Glomerular visceral epithelial cell (primary cell): Measurements from ENCODE around the gene XRN1.
"Not testable (repeated sequence)": the region's sequence is repeated elsewhere in the genome, so short reads cannot be mapped to it uniquely, and the experiment has no call there.

ENCODE experiments used
- DNase-seq: peaks from one replicate; pipeline ENCODE4 v3.0.0-alpha.2; 2016; ENCODE audit errors: extremely low spot score

The XRN1 gene

DNA sequence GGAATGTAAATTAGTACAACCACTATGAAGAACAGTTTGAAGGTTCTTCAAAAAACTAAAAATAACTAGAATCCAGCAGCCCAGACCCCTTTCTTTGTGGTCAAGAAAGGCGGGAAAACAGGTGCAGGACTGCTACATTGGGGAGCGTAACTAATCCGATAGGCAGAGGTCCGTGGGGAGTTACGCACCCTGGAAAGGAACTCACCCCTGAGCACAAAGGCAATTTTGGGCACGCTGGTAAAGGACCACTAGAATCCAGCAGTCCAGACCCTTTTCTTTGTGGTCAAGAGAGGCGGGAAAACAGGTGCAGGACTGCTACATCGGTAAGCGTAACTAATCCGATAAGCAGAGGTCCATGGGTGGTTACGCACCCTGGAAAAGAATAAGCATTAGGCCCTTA lies 9.7 kb downstream of the XRN1 start:
- DNase-seq: not testable (repeated sequence)

DNA sequence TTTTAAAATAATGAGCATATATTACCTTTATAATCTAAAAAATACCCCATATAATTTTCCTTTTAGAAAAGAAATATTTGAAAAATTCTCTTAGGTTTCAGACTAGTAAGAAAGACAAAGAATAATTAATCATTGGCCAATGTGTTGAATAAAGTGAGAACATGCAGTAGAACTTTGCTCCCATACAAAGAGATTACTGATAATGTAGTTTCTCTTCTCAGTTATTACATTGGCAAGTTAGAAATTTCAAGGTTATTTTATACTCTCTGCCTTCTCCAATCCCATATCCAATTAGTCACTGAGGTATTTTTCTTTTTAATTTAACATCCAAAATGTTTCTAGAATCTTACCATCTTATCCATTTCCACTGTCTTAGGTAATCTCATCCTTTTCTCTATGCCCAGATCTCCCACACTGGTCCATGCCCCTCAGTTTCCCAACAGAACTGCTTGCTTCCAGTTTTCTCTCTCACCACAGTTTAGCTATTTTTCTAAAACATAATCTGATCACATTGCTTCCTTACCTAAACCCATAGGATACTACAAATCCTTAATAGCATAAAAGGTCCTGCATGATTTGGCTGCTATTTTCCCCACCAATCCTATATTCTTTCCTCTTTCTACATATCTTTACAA lies 10.8 kb downstream of the XRN1 start:
- no peak for DNase-seq

DNA sequence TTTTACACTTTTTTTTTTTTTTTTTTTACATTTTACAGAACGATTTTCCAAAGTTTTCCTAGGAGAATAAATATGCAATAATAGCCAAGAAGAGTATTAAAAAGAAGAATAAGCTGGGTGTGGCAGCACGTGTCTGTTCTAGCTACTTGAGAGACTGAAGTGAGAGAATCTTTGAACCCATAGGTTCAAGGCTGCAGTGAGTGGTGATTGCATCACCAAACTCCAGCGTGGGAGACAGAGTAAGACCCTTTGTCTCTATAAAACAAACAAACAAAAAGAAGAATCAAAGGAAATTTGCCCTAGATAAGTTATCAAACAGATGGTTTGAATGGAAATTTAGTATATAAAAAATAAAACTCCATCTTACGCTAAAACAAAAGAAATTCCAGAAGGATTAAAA lies 13.3 kb downstream of the XRN1 start:
- DNase-seq: no peak

DNA sequence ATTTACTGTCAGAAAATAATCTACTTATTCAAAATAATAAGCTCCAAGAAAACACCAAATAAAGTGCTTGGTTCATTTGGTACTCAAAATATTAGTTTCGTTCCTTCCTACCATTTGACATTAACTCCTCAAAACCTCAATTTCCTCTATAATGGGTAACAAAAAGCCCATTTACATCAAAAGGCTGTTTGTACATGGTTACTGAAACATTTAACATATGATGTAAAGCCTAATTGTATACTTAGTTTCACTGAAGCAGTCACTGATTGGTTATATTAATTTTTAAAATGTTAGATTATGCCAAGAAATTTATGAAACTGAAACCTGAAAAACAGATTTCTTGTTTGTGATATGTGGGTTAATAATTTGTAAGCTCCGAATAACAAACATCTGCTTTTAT lies 14.7 kb downstream of the XRN1 start:
- no peak for DNase-seq

DNA sequence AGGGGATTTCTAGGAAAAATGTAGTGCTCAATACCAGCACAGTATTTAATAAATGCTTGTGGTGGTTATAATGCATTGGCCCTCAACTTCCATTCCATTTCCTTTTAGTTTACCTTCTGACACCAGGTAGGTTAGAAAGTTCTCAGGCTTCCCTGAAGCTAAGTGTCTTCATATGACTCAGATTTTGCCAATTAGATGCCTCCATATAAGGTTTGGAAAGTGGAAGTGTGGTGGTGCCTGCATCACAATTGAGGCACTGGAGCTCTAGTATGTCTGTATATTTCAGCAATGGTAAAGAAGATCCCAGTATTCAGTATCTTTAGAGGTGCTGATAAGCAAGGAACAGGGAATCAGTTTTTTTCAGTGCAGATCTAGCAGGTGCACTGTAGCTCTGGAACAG lies 18.3 kb downstream of the XRN1 start:
- no peak for DNase-seq

DNA sequence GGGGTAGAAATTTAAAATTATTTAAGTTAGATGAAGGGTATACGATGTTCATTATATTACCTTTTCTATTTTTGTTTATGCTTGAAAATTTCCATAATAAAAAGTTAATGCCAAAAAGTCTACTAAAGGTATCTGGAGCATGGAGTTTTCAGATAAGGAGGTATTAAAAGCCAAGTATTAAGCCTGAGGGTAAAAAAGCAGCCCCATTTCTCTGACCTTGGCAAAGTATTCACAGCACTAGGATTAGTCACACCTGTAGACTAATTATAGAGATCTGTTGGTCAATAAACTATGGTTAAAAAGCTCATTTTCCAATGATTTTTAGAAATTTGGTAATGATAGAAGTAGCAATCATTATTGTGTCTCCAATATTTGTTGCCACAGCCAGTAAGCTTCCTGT lies 23.1 kb downstream of the XRN1 start:
- no peak for DNase-seq

DNA sequence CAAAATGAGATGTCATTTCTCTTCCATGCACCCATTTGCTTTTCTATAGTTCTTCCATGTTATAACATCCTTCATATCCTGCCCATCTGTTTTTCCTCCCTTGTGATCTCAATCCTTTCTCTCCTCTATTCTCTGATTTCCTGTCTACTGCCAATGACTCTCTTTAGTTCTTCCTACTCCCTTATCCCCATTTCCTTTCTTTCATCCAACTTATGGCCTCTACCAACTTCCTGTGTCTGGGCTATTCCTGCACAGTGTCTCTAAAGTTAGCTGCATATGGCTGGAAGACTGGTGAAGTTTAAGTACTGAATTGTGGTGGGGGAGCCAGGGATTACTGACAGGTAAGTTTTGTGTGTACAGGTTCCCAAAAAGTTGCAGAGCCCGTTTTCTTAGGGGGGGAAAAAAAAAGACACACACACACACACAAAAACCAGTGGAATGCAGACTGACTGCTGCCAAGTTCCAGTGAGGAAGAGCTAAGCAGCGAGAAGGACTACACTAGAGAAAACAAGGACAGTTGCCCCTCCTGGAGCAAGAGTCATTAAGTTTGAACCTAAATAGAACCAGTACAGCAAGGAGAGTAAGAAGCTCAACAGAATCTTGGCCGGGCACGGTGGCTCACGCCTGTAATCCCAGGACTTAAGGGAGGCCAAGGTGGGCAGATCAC lies 28.8 kb downstream of the XRN1 start:
- no peak for DNase-seq

DNA sequence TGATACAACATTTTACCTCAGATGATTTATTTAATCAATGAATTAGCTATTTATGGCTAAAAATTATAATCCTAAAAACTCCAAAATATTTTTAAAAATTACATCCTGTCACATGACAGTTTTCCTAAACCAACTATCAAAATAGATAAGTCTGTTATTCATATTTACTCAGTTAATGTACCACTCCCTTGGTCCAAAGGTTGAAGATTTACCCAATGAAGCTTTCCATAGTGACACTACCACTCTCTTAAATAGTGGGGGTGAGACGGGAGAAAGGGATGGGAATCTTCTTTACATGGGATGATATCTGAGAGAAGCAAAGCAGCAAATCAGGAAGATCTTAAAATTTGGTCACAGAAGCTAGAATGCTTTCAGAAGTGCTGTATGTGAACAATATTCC lies 30.5 kb downstream of the XRN1 start:
- DNase-seq: no peak

DNA sequence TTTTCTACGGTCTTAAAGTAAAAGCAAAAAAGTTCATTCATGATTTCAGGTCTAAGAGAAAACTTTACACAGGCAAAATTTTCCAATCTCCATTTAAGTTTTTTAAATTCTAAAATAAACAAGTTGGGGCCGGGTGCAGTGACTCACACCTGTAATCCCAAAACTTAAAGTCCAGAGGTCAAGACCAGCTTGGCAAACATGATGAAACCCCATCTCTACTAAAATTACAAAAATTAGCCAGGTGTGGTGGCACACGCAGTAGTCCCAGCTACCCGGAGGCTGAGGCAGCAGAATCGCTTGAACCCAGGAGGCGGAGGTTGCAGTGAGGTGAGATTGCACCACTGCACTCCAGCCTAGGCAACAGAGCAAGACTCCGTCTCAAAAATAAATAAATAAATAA lies 47.3 kb downstream of the XRN1 start:
- DNase-seq: not testable (repeated sequence)

DNA sequence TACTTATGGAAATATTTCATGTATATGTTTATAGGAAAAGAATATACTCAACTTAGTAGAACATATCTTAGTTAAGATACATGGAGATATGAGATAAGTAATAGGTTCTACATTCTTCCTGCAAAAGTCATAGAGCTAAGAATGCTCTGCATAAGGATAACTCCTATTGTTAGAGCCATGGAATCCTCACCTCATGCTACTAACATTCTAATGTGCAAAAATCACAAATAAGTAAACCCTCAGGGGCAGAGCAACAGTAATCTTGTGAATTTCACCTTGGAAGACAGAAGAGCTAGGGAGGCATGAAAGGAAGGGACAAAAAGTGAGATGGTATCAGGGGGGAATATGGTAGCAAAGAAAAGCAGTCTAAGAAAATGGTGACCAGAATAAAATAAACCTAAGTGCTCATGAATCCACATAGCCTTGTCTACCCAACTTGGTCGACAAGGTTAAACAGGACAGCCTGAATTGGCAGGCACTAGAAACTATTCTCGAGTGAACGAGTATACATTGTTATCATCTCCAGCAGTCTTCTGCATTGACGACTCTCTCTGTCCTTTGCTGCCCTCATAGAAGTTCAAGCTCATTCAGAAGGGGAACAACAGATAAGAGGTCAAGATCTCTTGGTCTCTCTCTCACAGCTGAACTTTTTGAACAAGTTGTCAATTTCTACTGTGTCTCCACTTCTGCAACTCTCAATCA lies 52.8 kb downstream of the XRN1 start:
- no peak for DNase-seq

DNA sequence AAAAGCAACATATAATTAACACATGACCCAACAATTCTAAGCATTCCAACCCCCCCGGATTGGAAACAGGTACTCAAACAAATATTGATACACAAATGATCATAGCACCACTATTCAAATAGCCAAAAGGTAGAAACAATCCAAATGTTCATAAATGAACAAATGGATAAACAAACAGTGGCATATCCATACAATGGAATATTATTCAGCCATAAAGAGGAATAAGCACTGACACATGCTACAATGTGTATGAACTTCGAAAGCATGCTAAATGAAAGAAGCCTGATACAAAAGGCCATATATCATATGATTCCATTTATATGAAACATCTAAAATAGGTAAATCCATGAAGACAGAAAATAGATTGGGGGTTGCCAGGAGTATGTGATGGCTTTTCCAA lies 62.8 kb downstream of the XRN1 start:
- DNase-seq: no peak

DNA sequence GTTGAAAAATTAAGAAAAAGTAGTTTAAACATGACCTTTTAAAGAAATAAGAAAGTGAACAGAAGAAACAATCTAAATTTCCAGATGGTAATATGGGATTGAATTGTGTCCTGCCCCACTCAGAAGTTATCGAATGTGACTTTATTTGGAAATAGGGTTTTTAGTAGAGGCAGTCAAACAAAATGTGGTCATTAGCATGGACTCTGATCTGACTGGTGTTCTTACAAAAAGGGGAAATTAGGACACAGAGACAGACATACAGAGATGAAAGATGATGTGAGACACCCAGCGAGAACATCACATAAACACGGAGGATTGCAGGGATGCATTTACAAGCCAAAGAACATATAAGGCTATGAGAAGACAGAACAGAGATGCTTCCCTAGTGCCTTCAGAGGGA lies 73.2 kb downstream of the XRN1 start:
- no peak for DNase-seq

DNA sequence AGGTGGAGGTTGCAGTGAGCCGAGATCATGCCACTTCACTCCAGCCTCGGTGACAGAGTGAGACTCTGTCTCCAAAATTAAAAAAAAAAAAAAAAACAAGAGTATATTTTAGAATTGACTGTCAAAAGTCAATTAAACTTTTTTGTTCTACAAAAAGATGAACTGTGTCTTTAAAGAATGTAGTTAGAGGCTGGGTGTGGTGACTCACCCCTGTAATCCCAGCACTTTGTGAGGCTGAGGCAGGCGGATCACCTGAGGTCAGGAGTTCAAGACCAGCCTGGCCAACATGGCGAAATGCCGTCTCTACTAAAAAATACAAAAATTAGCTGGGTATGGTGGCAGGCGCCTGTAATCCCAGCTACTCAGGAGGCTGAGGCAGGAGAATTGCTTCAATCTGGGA lies 78.3 kb downstream of the XRN1 start:
- DNase-seq: not testable (repeated sequence)

DNA sequence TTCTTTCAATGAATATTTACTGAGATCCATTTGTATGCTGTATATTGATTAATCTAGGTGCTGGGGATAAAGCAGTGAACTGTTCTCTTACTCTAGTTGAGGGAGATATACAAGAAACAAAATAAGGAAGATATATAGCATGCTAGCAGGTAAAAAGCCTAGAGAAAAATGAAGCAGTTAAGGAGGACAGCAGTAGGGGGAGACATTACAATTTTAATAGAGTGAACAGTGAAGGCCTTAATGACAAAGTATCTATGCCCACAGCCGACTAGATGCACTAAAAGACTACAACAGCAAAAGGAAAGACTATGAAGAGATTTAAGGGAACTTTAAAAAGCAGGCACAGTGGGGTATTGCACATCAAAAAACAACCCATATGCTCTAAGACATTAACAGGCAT lies 81.4 kb downstream of the XRN1 start:
- DNase-seq: peak; percentile 1

DNA sequence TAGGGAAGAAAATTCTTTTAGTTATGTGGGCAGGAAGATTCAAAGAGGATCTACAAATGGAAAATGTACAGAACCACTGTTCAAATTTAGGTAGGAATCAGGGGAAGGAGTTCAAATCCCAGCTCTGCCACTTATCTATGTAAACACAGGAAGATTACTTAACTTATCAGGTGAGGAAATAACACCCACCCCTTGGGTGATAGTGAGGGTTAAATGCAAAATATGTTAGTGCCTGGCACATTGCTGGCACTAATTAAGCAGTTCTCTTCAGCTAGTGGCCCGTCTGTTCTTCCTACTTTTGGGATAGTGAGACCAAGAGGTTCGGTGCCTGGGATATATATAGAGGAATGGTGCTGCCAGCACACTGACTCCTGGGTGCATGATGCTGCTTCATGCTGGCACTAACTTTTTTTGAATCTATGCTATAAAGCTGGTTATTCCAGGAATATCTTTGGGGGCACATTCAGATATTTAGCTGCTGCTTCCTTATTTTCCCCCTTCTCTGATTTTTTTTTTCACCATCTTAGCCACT lies 83.8 kb downstream of the XRN1 start:
- DNase-seq: no peak

DNA sequence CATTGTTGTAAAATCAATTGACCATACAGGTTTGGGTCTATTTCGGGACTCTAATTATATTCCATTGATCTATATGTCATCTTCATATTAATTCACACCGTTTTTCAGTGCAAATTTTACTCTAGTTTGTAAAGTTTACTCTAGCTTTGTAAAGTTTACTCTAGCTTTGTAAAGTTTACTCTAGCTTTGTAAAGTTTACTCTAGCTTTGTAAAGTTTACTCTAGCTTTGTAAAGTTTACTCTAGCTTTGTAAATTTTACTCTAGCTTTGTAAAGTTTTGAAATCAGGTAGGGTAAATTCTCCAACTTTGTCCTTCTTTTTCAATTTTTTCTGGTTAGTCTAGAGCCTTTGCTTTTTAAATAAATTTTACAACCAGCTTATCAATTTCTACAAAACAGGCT lies 84.4 kb downstream of the XRN1 start:
- DNase-seq: not testable (repeated sequence)

DNA sequence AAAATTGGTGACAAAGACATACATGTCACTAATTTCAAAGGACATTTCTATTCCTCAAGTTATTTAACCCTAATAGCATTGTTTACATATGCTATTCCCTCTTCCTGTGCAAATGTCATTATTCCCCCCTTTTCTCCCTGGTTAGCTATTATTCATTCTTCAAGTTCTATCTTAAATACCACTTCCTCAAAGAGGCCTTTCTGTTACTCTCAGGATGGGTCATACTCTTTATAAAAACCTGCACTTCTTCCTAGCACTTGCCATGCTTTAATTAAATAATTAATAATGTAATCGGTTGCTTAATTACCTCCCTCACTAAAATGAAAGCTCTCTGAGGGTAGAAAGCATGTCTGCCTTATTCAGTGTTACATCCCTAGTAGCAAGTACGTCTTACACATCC lies 88.5 kb downstream of the XRN1 start:
- no peak for DNase-seq

DNA sequence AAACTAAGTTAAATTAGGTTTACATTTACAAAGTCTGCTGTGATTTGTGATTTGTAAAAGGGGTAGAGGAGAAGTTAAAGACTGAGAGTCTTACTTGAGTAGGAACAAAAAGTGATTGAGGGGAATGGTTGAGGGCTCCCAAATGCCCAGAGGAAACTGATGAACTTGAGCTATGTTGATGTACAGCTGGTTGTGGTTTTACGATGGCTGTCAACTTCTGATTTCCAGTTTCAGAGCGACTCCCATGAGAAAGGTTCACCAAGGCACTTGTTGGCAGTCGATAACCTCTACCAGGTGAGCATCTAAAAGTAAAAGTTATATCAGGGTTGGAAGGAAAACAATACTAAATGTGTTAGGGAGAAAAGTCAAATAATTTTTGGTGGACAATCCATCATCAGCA lies 91.0 kb downstream of the XRN1 start:
- no peak for DNase-seq

DNA sequence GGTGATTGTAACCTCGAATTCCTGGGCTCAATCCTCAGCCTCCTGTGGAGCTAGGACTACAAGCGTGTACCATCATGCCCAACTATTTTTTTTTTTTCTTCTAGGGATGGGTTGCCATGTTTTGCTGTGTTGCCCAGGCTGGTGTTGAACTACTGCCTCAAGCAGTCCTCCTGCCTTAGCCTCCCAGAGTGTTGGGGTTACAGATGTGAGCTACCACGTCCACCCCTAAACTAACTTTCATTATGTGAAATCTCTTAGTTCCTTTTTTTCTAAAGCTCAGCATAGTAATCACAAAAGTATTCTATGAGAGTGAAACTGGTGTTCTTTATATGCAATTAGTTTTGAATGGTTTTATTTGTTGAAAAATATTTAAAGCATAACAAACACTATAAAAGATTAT lies 92.1 kb downstream of the XRN1 start:
- DNase-seq: no peak

DNA sequence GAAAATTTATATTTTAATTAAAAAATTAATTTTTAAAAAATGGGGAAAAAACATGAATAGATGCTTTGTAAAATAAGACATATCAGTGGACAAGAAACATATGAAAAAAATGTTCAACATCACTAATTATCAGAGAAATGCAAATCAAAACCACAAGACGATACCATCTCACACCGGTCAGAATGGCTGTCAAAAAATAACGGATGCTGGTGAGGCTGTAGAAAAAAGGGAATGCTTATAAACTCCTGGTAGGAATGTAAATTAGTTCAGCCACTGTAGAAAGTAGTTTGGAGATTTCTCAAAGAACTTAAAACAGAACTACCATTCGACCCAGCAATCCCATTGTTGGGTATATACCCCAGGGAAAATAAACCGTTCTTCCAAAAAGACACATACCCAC lies 93.8 kb downstream of the XRN1 start:
- DNase-seq: no peak

DNA sequence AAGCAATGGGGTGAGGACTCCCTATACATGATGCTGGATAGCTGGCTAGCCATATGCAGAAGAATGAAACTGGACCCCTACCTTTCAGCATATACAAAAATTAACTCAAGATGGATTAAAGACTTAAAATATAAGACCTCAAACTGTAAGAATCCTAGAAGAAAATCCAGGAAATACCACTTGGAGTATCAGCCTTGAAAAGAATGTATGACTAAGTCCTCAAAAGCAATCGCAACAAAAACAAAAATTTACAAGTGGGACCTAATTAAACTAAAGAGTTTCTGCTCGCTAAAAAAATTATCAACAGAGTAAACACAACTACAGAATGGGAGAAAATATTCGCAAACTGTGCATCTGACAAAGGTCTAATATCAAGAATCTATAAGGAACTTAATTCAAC lies 94.3 kb downstream of the XRN1 start:
- no peak for DNase-seq

DNA sequence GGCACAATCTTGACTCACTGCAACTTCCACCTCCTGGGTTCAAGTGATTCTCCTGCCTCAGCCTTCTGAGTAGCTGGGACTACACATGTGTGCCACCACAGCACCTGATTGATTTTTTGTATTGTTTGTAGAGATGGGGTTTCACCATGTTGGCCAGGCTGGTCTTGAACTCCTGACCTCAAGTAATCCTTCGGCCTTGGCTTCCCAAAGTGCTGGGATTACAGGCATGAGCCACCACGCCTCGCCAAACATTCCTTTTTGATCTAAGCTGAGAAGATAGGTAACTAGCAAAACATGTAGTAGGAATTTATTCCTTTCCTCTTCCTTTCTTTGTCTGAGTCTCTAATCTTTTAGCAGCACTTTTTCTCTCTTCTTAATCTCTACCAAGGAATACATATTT lies 95.1 kb downstream of the XRN1 start:
- not testable (repeated sequence) for DNase-seq

DNA sequence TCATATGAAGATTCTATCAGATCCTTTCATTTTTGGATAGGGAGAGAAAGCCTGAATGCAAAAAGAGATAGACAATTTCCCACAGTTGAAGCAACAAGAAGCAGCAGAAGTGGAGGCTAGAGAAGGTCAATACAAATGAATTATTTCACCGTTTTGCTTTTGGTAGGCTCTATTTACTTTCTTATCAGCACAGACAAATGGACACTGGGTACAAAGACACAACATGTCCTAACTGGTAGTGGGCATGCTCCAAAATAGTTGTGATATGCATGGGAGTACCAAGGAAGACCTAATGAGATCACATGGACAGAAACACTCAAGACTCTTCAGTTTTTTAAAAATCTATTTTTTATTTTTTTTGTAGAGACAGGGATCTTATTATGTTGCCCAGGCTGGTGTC lies 99.4 kb downstream of the XRN1 start:
- no peak for DNase-seq
